ENCODE results near the gene PSENEN. TPM values are rescaled to one million over a fixed set of nuclear protein-coding genes. Genes with fewer than 3 reads are reported as not detected.

Gene PSENEN
- total RNA-seq, 3 donors from 2014 or later (not counting 1 experiment from before 2014, with no cell fraction given): 38.5 to 45.0 (median 41.0) TPM

GRCh38 chr19:35780717-35781116, 35.3 kb downstream of the PSENEN start:
- H3K27me3 ChIP-seq (ENCODE audit: control insufficient read depth, insufficient read depth, low read length): no peaks in the 10 kb centered on the region
- H3K4me3 ChIP-seq (ENCODE audit: low read length): no peak overlapping the region
- H3K4me1 ChIP-seq (ENCODE audit: control insufficient read depth, insufficient read depth, low read length): peaks cover 8% of the 10 kb centered on the region
- H3K27ac ChIP-seq (ENCODE audit: low read length): no peak overlapping the region
- DNase-seq (no peak), ATAC-seq (no peak)
- H3K9me3 ChIP-seq (ENCODE audit: control insufficient read depth, insufficient read depth, low read length): no peaks in the 10 kb centered on the region
- peaks cover 5% of the 10 kb centered on the region for H3K36me3 ChIP-seq (ENCODE audit: control insufficient read depth, insufficient read depth, low read length)
- 96% methylated on average over 20 of the region's 20 CpGs for WGBS (ENCODE audit: insufficient coverage)
- Mint-ChIP-seq H3K36me3 (no peaks in the 10 kb centered on the region), H3K27me3 (ENCODE audit: low read depth in 2 of 2) (no peaks in the 10 kb centered on the region), H3K9me3 (no peaks in the 10 kb centered on the region), H3K27ac (no peak overlapping the region), H3K4me1 (peaks cover 15 to 26% of the 10 kb centered on the region in 2 donors), H3K4me3 (no peak overlapping the region)
- no peak for TF ChIP-seq CTCF (IDR thresholded peaks at IDR 0.05)
- intact Hi-C loops (cut with micrococcal nuclease): no loop called here

GRCh38 chr19:35781650-35782049, 36.2 kb downstream of the PSENEN start:
- Histone ChIP-seq H3K27ac (ENCODE audit: low read length) (no peak overlapping the region), H3K27me3 (ENCODE audit: control insufficient read depth, insufficient read depth, low read length) (no peaks in the 10 kb centered on the region), H3K9me3 (ENCODE audit: control insufficient read depth, insufficient read depth, low read length) (no peaks in the 10 kb centered on the region), H3K36me3 (ENCODE audit: control insufficient read depth, insufficient read depth, low read length) (peaks cover 5% of the 10 kb centered on the region), H3K4me3 (ENCODE audit: low read length) (no peak overlapping the region), H3K4me1 (ENCODE audit: control insufficient read depth, insufficient read depth, low read length) (no peaks in the 10 kb centered on the region)
- ATAC-seq (no peak), DNase-seq (no peak)
- intact Hi-C loops (cut with micrococcal nuclease): no loop called here
- Mint-ChIP-seq H3K27ac (peak overlapping the region in 1 of 2 donors; percentile 43), H3K36me3 (no peaks in the 10 kb centered on the region), H3K9me3 (no peaks in the 10 kb centered on the region), H3K4me3 (no peak overlapping the region), H3K27me3 (ENCODE audit: low read depth in 2 of 2) (no peaks in the 10 kb centered on the region), H3K4me1 (peaks cover 12 to 17% of the 10 kb centered on the region in 2 donors)
- no peak for TF ChIP-seq CTCF (IDR thresholded peaks at IDR 0.05)
- 97% methylated on average over 9 of the region's 9 CpGs for WGBS (ENCODE audit: insufficient coverage)

GRCh38 chr19:35782589-35782988, 37.1 kb downstream of the PSENEN start:
- no peaks in the 10 kb centered on the region for H3K27me3 Mint-ChIP-seq (ENCODE audit: low read depth in 2 of 2)
- Histone ChIP-seq H3K9me3 (ENCODE audit: control insufficient read depth, insufficient read depth, low read length) (no peaks in the 10 kb centered on the region), H3K36me3 (ENCODE audit: control insufficient read depth, insufficient read depth, low read length) (peaks cover 5% of the 10 kb centered on the region), H3K4me3 (ENCODE audit: low read length) (no peak overlapping the region), H3K27me3 (ENCODE audit: control insufficient read depth, insufficient read depth, low read length) (no peaks in the 10 kb centered on the region), H3K4me1 (ENCODE audit: control insufficient read depth, insufficient read depth, low read length) (no peaks in the 10 kb centered on the region), H3K27ac (ENCODE audit: low read length) (no peak overlapping the region)
- H3K27ac Mint-ChIP-seq: no peak overlapping the region
- H3K4me3 Mint-ChIP-seq: no peak overlapping the region
- no peak for DNase-seq
- WGBS (ENCODE audit: insufficient coverage): 97% methylated on average over 12 of the region's 12 CpGs
- TF ChIP-seq CTCF (IDR thresholded peaks at IDR 0.05): no peak
- ATAC-seq: no peak
- intact Hi-C loops (cut with micrococcal nuclease): no loop called here
- no peaks in the 10 kb centered on the region for H3K9me3 Mint-ChIP-seq
- peaks cover 7 to 10% of the 10 kb centered on the region in 2 donors for H3K4me1 Mint-ChIP-seq
- H3K36me3 Mint-ChIP-seq: no peaks in the 10 kb centered on the region

Data from natural killer cell (primary cell).